Neural cell (in vitro differentiated cells): ENCODE data around the gene MEF2D. TPM values are rescaled to one million over a fixed set of nuclear protein-coding genes. Genes with fewer than 3 reads are reported as not detected.
A peak's percentile ranks its signal among the peaks of the same experiment; 100 is the strongest.

ENCODE experiments used
- H2AFZ ChIP-seq: fragments of 200-600, 300-800 bp; sonication (generic), shearing (Covaris generic); 2 replicates; pipeline ENCODE4 v1.6.0; 2014; ENCODE audit warnings: low read depth, mild to moderate bottlenecking, antibody characterized with exemption, low read length, moderate library complexity
- H3F3A ChIP-seq: fragments of 200-600 bp; shearing (Covaris generic); 2 replicates; pipeline ENCODE4 v1.6.1; 2016; ENCODE audit warnings: mild to moderate bottlenecking, moderate library complexity, mixed read lengths, antibody characterized with exemption, low read length; ENCODE audit not compliant: insufficient read depth, poor library complexity, severe bottlenecking
- H3K27ac ChIP-seq: fragments of 200-600, 300-800 bp; sonication (generic), shearing (Covaris generic); 2 replicates; pipeline ENCODE4 v1.5.1; 2014; ENCODE audit warnings: mild to moderate bottlenecking, low read length, moderate library complexity
- H3K27me3 ChIP-seq: fragments of 300-800, 200-600 bp; sonication (generic), shearing (Covaris generic); 2 replicates; pipeline ENCODE4 v1.6.0; 2014; ENCODE audit warnings: mild to moderate bottlenecking, low read depth, low read length, moderate library complexity; ENCODE audit not compliant: insufficient read depth
- H3K36me3 ChIP-seq: fragments of 300-800, 200-600 bp; sonication (generic), shearing (Covaris generic); 2 replicates; pipeline ENCODE4 v1.5.1; 2014; ENCODE audit warnings: mild to moderate bottlenecking, antibody characterized with exemption, low read length, moderate library complexity; ENCODE audit not compliant: insufficient read depth
- H3K4me2 ChIP-seq: fragments of 300-800, 200-600 bp; sonication (generic), shearing (Covaris generic); 2 replicates; pipeline ENCODE4 v1.6.0; 2014; ENCODE audit warnings: mild to moderate bottlenecking, low read length
- H3K4me3 ChIP-seq: fragments of 300-800, 200-600 bp; sonication (generic), shearing (Covaris generic); 2 replicates; pipeline ENCODE4 v1.5.1; 2014; ENCODE audit warnings: mild to moderate bottlenecking, low read length, moderate library complexity
- H3K79me2 ChIP-seq: fragments of 200-600 bp; shearing (Covaris generic); replicated peaks from 2 replicates; pipeline ENCODE4 v1.6.0; 2014; ENCODE audit warnings: mild to moderate bottlenecking, low read length, moderate library complexity; ENCODE audit not compliant: insufficient read depth
- H3K9ac ChIP-seq: fragments of 300-800, 200-600 bp; sonication (generic), shearing (Covaris generic); 2 replicates; pipeline ENCODE4 v1.6.1; 2016; ENCODE audit warnings: mild to moderate bottlenecking, low read length, mixed read lengths
- H3K9me2 ChIP-seq: fragments of 200-600 bp; shearing (Covaris generic); 2 replicates; pipeline ENCODE4 v1.6.1; 2016; ENCODE audit warnings: mild to moderate bottlenecking, low read length, mixed read lengths; ENCODE audit not compliant: insufficient read depth
- H3K9me3 ChIP-seq: fragments of 200-600, 300-800 bp; sonication (generic), shearing (Covaris generic); 2 replicates; pipeline ENCODE4 v1.6.1; 2016; ENCODE audit warnings: mild to moderate bottlenecking, mixed run types, low read length, moderate library complexity, mixed read lengths
- H4K20me1 ChIP-seq: fragments of 200-600 bp; shearing (Covaris generic); 2 replicates; pipeline ENCODE4 v1.6.1; 2016; ENCODE audit warnings: mild to moderate bottlenecking, mixed run types; ENCODE audit not compliant: insufficient read depth
- CTCF ChIP-seq: fragments of 450-650 bp; IDR thresholded peaks from 2 replicates; pipeline ENCODE4 v1.5.1; 2014; ENCODE audit warnings: antibody characterized with exemption, mild to moderate bottlenecking, moderate library complexity; ENCODE audit not compliant: poor library complexity, severe bottlenecking
- EP300 ChIP-seq: fragments of 450-650 bp; conservative IDR thresholded peaks from 2 replicates; pipeline ENCODE4 v1.6.1; 2014; ENCODE audit warnings: antibody characterized with exemption, mild to moderate bottlenecking, moderate library complexity; ENCODE audit not compliant: poor library complexity, severe bottlenecking
- EZH2 ChIP-seq: fragments of 200-600, 300-800 bp; shearing (Covaris generic), sonication (generic); IDR thresholded peaks from 2 replicates; pipeline ENCODE4 v1.6.1; 2014; ENCODE audit warnings: antibody characterized with exemption, low read length, borderline replicate concordance, mild to moderate bottlenecking; ENCODE audit not compliant: insufficient read depth, poor library complexity, severe bottlenecking
- MXI1 ChIP-seq: fragments of 450-650 bp; conservative IDR thresholded peaks from 2 replicates; pipeline ENCODE4 v1.6.1; 2014; ENCODE audit warnings: antibody characterized with exemption, mild to moderate bottlenecking; ENCODE audit not compliant: poor library complexity, severe bottlenecking
- POLR2AphosphoS5 ChIP-seq: IDR thresholded peaks from 2 replicates; pipeline ENCODE4 v1.6.1; 2012
- RAD21 ChIP-seq: fragments of 450-650 bp; conservative IDR thresholded peaks from 2 replicates; pipeline ENCODE4 v1.6.1; 2014; ENCODE audit warnings: antibody characterized with exemption, mild to moderate bottlenecking, moderate library complexity
- REST ChIP-seq: IDR thresholded peaks from 2 replicates; pipeline ENCODE4 v1.6.1; 2012; ENCODE audit warnings: borderline replicate concordance
- SMC3 ChIP-seq: fragments of 450-650 bp; conservative IDR thresholded peaks from 2 replicates; pipeline ENCODE4 v1.6.1; 2014; ENCODE audit warnings: antibody characterized with exemption, mild to moderate bottlenecking, moderate library complexity; ENCODE audit not compliant: poor library complexity
- TAF1 ChIP-seq: IDR thresholded peaks from 2 replicates; pipeline ENCODE4 v1.6.1; 2012; ENCODE audit warnings: low read depth
- polyA plus RNA-seq: library from polyadenylated mRNA; depleted of rRNA; stranded (reverse); fragments of >200 nt; gene quantifications from 2 replicates; pipeline ENCODE4 v1.2.3, GENCODE V29; 2014

MEF2D gene
- polyA plus RNA-seq, 1 donor from 2014 or later: 4.7 TPM

- H4K20me1 ChIP-seq: no peaks in the 10 kb centered on the region
Measured at GRCh38 chr1:156434989-156435544, 65.5 kb downstream of the MEF2D start.

GRCh38 chr1:156433602-156434001 is 67.0 kb downstream of the MEF2D start:
- Histone ChIP-seq H3K36me3 (no peaks in the 10 kb centered on the region), H3K4me2 (no peak overlapping the region), H3K9ac (no peak overlapping the region), H3K79me2 (no peaks in the 10 kb centered on the region), H3K27me3 (peaks cover 99% of the 10 kb centered on the region), H3F3A (no peaks in the 10 kb centered on the region), H3K4me3 (no peak overlapping the region), H3K9me2 (no peaks in the 10 kb centered on the region), H2AFZ (no peak overlapping the region), H3K9me3 (no peaks in the 10 kb centered on the region), H3K27ac (no peak overlapping the region), H4K20me1 (no peaks in the 10 kb centered on the region)
- TF ChIP-seq EP300 (no peak), EZH2 (no peak), POLR2AphosphoS5 (no peak), RAD21 (no peak), TAF1 (no peak), MXI1 (no peak), SMC3 (no peak), CTCF (no peak), REST (no peak)

More at GRCh38 chr1:156434989-156435544, 65.5 kb downstream of the MEF2D start:
- H3K27me3 ChIP-seq: peaks cover 99% of the 10 kb centered on the region
- H2AFZ ChIP-seq: no peak overlapping the region
- TF ChIP-seq EP300 (no peak), RAD21 (no peak), TAF1 (no peak), EZH2 (peak; percentile 41)
- H3F3A ChIP-seq: no peaks in the 10 kb centered on the region
- H3K36me3 ChIP-seq: no peaks in the 10 kb centered on the region
- H3K9ac ChIP-seq: no peak overlapping the region
- H3K27ac ChIP-seq: no peak overlapping the region
- H3K9me2 ChIP-seq: no peaks in the 10 kb centered on the region
- no peak overlapping the region for H3K4me2 ChIP-seq
- no peaks in the 10 kb centered on the region for H3K79me2 ChIP-seq
- peak overlapping the region; percentile 39 for H3K4me3 ChIP-seq
- no peaks in the 10 kb centered on the region for H3K9me3 ChIP-seq

- Histone ChIP-seq H3K27ac (no peak overlapping the region), H4K20me1 (no peaks in the 10 kb centered on the region), H3K4me3 (no peak overlapping the region), H3K4me2 (no peak overlapping the region), H3K9ac (no peak overlapping the region), H3K27me3 (peaks cover 99% of the 10 kb centered on the region), H3F3A (no peaks in the 10 kb centered on the region), H3K9me2 (no peaks in the 10 kb centered on the region), H2AFZ (no peak overlapping the region), H3K9me3 (no peaks in the 10 kb centered on the region), H3K79me2 (no peaks in the 10 kb centered on the region), H3K36me3 (no peaks in the 10 kb centered on the region)
- TF ChIP-seq EZH2 (no peak), POLR2AphosphoS5 (no peak), CTCF (no peak), SMC3 (no peak), TAF1 (no peak), REST (no peak), MXI1 (no peak), EP300 (no peak), RAD21 (no peak)
Measured at GRCh38 chr1:156433032-156433431, 67.5 kb downstream of the MEF2D start.
